Adrenal gland (tissue), 12 donors: Measurements from ENCODE around the gene AGXT. TPM values are rescaled to one million over a fixed set of nuclear protein-coding genes. Genes with fewer than 3 reads are reported as not detected.

ENCODE experiments used
- DNase-seq, 7 donors: peaks; one replicate each; pipeline ENCODE4 v3.0.0-alpha.2; 2019 to 2020
- H3K27ac ChIP-seq, 5 donors: fragments of 200-600 bp; sonication (generic) in 4 of 5; 1 replicate in 3 of 5; 2 replicates in 2 of 5; pipeline versions ENCODE4 v1.5.1 to v1.8.0; 2016 to 2020; ENCODE audit warnings: mild to moderate bottlenecking in 1 of 5
- H3K27me3 ChIP-seq: fragments of 200-600 bp; 2 replicates; pipeline ENCODE4 v1.8.0; 2021
- H3K36me3 ChIP-seq, 2 donors: fragments of 200-600 bp; replicated peaks in 1 of 2; 1 replicate in 1 of 2; 2 replicates in 1 of 2; pipeline versions ENCODE4 v1.5.1 to v1.8.0; 2018 to 2022
- H3K4me1 ChIP-seq, 2 donors: fragments of 200-600 bp; replicated peaks in 1 of 2; 1 replicate in 1 of 2; 2 replicates in 1 of 2; pipeline versions ENCODE4 v1.5.1 to v1.8.0; 2018 to 2021
- H3K4me3 ChIP-seq, 4 donors: fragments of 200-600 bp; sonication (generic) in 3 of 4; one replicate each; pipeline ENCODE4 v1.5.1; 2016 to 2018
- H3K9me3 ChIP-seq, 3 donors: fragments of 200-600 bp; sonication (generic) in 1 of 3; replicated peaks in 1 of 3; 1 replicate in 2 of 3; 2 replicates in 1 of 3; pipeline versions ENCODE4 v1.5.1 to v1.8.0; 2016 to 2021
- CTCF ChIP-seq, 6 experiments: fragments of 450-650 bp in 4 of 6; fragments of 200-600 bp in 2 of 6; sonication (generic) in 1 of 6; IDR thresholded peaks; 1 replicate in 5 of 6; 2 replicates in 1 of 6; pipeline versions ENCODE4 v1.5.1 to v1.8.0; 2016 to 2021; ENCODE audit warnings: antibody characterized with exemption in 6 of 6, mild to moderate bottlenecking in 2 of 6, moderate library complexity in 1 of 6
- POLR2A ChIP-seq, 2 donors: fragments of 450-650 bp; IDR thresholded peaks; one replicate each; pipeline ENCODE4 v1.6.1; 2017; ENCODE audit warnings: antibody characterized with exemption in 2 of 2, mild to moderate bottlenecking in 2 of 2, moderate library complexity in 1 of 2
- WGBS, 4 donors: extraction: QIAGEN DNeasy Blood & Tissue Kit in 2 of 4; methylation state at CpG; one replicate each; pipeline versions ENCODE4 v1.1.5 to v1.1.7; 2013 to 2017; 5-methylcytosine and 5-hydroxymethylcytosine counted together
- intact Hi-C, 2 donors: fragments of 100-400 bp; cut with DNase I; formaldehyde crosslinking; loops; one replicate each; pipeline versions ENCODE4 v1.14.1 to v1.15.0; 2022 to 2023
- polyA plus RNA-seq, 3 donors: library from polyadenylated mRNA; stranded (reverse); fragments of 200-250 nt in 2 of 3; fragments of 350-450 nt in 1 of 3; fragmentation: Illumina TruSeq in 1 of 3; extraction: RNeasy Lipid Tissue Mini Kit (QIAGEN cat#74804) in 1 of 3; gene quantifications; one replicate each; pipeline ENCODE4 v1.2.3, GENCODE V29; 2013 to 2014
- total RNA-seq, 9 donors: library from RNA; depleted of rRNA in 4 of 9; stranded (reverse); fragments of >200 nt in 4 of 9; fragments of 120-200 nt in 1 of 9; fragmentation: NEBNext Ultra II Directional in 1 of 9; extraction: Animal tissue kit (Norgen Biotek cat#: 25700) in 1 of 9; gene quantifications; one replicate each; pipeline versions ENCODE4 v1.1.0 to v1.2.4, GENCODE V29; 2013 to 2023
- donor health status: healthy with polysubstance abuse.
- donor health status: Bipolar disorder and iron deficiency.
- donor health status: DM: yes; HTN: yes; CAD: no.
- donor health status: DM: no; HTN: no; CAD: no.
- donor health status: DM: no; HTN: no; CAD: no.
- donor health status: DM: yes; HTN: yes; CAD: no.

Gene AGXT
- total and polyA plus RNA-seq, 12 donors, result 0.14 to 1.2 (median 0.47) TPM; not detected in 3

- no peak for DNase-seq
- TF ChIP-seq POLR2A (IDR thresholded peaks at IDR 0.05), result no peak
- TF ChIP-seq CTCF (IDR thresholded peaks at IDR 0.05), result no peak
- Histone ChIP-seq H3K4me3 (no peak overlapping the region), H3K4me1 (peaks cover 9 to 14% of the 10 kb centered on the region in 2 donors), H3K9me3 (no peaks in the 10 kb centered on the region), H3K27ac (no peak overlapping the region), H3K27me3 (no peaks in the 10 kb centered on the region), H3K36me3 (no peaks in the 10 kb centered on the region)
- 81 to 92% (median 83%) methylated on average over 18 to 20 of the region's 20 CpGs for WGBS, 4 donors
- intact Hi-C loops, result no loop called here
Measured at GRCh38 chr2:240911641-240912265, 43.1 kb downstream of the AGXT start.

GRCh38 chr2:240912878-240913809, 44.5 kb downstream of the AGXT start:
- H3K27ac ChIP-seq, result peak overlapping the region in 2 of 5 donors; percentile 41 to 66
- intact Hi-C loops, result no loop called here
- H3K36me3 ChIP-seq, result no peaks in the 10 kb centered on the region
- H3K9me3 ChIP-seq, result no peaks in the 10 kb centered on the region
- H3K4me3 ChIP-seq, result no peak overlapping the region
- DNase-seq, result peak in 1 of 7 donors; percentile 47
- WGBS, 4 donors, result 58 to 76% (median 64%) methylated on average over 15 to 21 of the region's 21 CpGs
- no peaks in the 10 kb centered on the region for H3K27me3 ChIP-seq
- TF ChIP-seq CTCF (IDR thresholded peaks at IDR 0.05), result no peak
- no peak for TF ChIP-seq POLR2A (IDR thresholded peaks at IDR 0.05)
- H3K4me1 ChIP-seq, result peaks cover 9 to 14% of the 10 kb centered on the region in 2 donors

GRCh38 chr2:240913810-240914644, 45.4 kb downstream of the AGXT start:
- intact Hi-C loops, result no loop called here
- no peak for TF ChIP-seq POLR2A (IDR thresholded peaks at IDR 0.05)
- TF ChIP-seq CTCF (IDR thresholded peaks at IDR 0.05), result peak; percentile 61 to 86 (median 75)

More at GRCh38 chr2:240913810-240914644, 45.4 kb downstream of the AGXT start:
- Histone ChIP-seq H3K27ac (peak overlapping the region in 2 of 5 donors; percentile 41 to 66), H3K9me3 (no peaks in the 10 kb centered on the region), H3K4me1 (peaks cover 9 to 14% of the 10 kb centered on the region in 2 donors), H3K36me3 (no peaks in the 10 kb centered on the region), H3K4me3 (no peak overlapping the region), H3K27me3 (no peaks in the 10 kb centered on the region)
- WGBS, 4 donors, result 13 to 22% (median 20%) methylated on average over 11 to 36 of the region's 36 CpGs
- DNase-seq, result peak; percentile 84 to 93 (median 90)
